Osteocyte (in vitro differentiated cells): ENCODE data around the gene SPNS3. TPM values are rescaled to one million over a fixed set of nuclear protein-coding genes. Genes with fewer than 3 reads are reported as not detected.

Experiments
- DNase-seq: peaks from one replicate; pipeline ENCODE4 v3.0.0; 2021; ENCODE audit warnings: mixed read lengths; ENCODE audit not compliant: unreplicated experiment; ENCODE audit errors: extremely low spot score
- H3K27ac Mint-ChIP-seq: one replicate; pipeline ENCODE4 v1.8.0; 2021; ENCODE audit warnings: mild to moderate bottlenecking, mixed read lengths; ENCODE audit not compliant: unreplicated experiment
- H3K27me3 Mint-ChIP-seq: one replicate; pipeline ENCODE4 v1.8.0; 2021; ENCODE audit warnings: mixed read lengths; ENCODE audit not compliant: unreplicated experiment
- H3K36me3 Mint-ChIP-seq: one replicate; pipeline ENCODE4 v1.8.0; 2021; ENCODE audit warnings: mixed read lengths; ENCODE audit not compliant: unreplicated experiment
- H3K4me1 Mint-ChIP-seq: one replicate; pipeline ENCODE4 v1.8.0; 2021; ENCODE audit warnings: mixed read lengths; ENCODE audit not compliant: unreplicated experiment
- H3K4me3 Mint-ChIP-seq: one replicate; pipeline ENCODE4 v1.8.0; 2021; ENCODE audit warnings: mild to moderate bottlenecking, moderate library complexity, mixed read lengths; ENCODE audit not compliant: unreplicated experiment
- H3K9me3 Mint-ChIP-seq: one replicate; pipeline ENCODE4 v1.8.0; 2021; ENCODE audit warnings: mixed read lengths; ENCODE audit not compliant: unreplicated experiment
- total RNA-seq: library from RNA; stranded (reverse); gene quantifications from 2 replicates; pipeline ENCODE4 v1.2.1, GENCODE V29; 2021
- TF ChIP-seq, protein P1 (sequence below): fragments of 200-600 bp; sonication (generic); IDR thresholded peaks from 2 replicates; pipeline ENCODE4 v1.5.0; 2021; ENCODE audit warnings: antibody characterized with exemption, mild to moderate bottlenecking, moderate library complexity

SPNS3 gene
- total RNA-seq, 1 donor from 2014 or later = not detected

- TF ChIP-seq, protein P1, sequence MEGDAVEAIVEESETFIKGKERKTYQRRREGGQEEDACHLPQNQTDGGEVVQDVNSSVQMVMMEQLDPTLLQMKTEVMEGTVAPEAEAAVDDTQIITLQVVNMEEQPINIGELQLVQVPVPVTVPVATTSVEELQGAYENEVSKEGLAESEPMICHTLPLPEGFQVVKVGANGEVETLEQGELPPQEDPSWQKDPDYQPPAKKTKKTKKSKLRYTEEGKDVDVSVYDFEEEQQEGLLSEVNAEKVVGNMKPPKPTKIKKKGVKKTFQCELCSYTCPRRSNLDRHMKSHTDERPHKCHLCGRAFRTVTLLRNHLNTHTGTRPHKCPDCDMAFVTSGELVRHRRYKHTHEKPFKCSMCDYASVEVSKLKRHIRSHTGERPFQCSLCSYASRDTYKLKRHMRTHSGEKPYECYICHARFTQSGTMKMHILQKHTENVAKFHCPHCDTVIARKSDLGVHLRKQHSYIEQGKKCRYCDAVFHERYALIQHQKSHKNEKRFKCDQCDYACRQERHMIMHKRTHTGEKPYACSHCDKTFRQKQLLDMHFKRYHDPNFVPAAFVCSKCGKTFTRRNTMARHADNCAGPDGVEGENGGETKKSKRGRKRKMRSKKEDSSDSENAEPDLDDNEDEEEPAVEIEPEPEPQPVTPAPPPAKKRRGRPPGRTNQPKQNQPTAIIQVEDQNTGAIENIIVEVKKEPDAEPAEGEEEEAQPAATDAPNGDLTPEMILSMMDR = no peak
- DNase-seq = no peak
- no peaks in the 10 kb centered on the region for H3K36me3 Mint-ChIP-seq
- no peak overlapping the region for H3K4me3 Mint-ChIP-seq
- H3K9me3 Mint-ChIP-seq = no peaks in the 10 kb centered on the region
- no peak overlapping the region for H3K27ac Mint-ChIP-seq
- peaks cover 23% of the 10 kb centered on the region for H3K27me3 Mint-ChIP-seq
- H3K4me1 Mint-ChIP-seq = no peaks in the 10 kb centered on the region
Observed at GRCh38 chr17:4513113-4514032, 79.6 kb downstream of the SPNS3 start.

DNA sequence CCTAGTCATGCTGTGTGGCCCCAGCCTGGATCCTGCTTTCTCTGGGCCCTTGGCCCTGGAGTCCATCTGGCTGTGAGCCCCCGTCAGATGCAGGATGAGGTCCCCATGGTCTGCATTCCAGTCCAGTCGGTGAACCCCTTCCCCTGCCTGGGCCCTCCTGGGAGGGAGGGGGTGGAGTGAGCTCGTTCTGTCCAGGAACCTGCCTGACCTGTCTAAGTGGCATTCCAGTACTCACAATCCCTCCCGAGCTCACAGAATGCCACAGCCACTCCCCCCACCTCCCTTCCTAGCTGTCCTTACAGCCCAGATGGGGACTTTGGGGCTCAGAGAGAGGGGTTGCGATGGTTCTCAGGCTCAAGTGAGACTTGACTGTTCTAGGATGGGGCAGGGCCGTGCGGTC, 80.5 kb downstream of the SPNS3 start:
- TF ChIP-seq, protein P1 = no peak
- peaks cover 17% of the 10 kb centered on the region for H3K27me3 Mint-ChIP-seq
- H3K36me3 Mint-ChIP-seq = no peaks in the 10 kb centered on the region
- no peak overlapping the region for H3K4me3 Mint-ChIP-seq
- H3K27ac Mint-ChIP-seq = no peak overlapping the region
- no peaks in the 10 kb centered on the region for H3K9me3 Mint-ChIP-seq
- no peak for DNase-seq
- no peaks in the 10 kb centered on the region for H3K4me1 Mint-ChIP-seq

DNA sequence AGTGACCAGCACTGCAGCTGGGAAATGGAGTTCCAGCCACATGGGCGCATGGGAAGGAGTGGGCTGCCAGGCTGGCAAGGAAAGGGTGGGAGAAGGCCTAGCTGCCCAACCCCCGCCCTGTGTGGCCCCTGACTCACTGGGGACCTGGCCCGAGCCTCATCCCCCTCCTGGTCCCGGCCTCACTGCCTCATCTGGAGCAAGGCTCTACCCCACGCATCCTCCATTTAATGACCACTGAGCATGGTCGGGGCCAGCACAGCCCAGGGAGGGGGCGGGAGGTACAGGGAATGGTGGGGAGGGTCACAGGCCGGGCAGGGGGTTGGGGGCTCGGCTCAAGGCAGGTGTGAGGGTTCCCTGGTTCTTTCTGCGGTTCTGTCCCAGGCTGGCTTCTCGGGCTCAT, 81.0 kb downstream of the SPNS3 start:
- Mint-ChIP-seq H3K4me3 (no peak overlapping the region), H3K27ac (no peak overlapping the region), H3K27me3 (peaks cover 11% of the 10 kb centered on the region), H3K36me3 (no peaks in the 10 kb centered on the region), H3K4me1 (no peaks in the 10 kb centered on the region), H3K9me3 (no peaks in the 10 kb centered on the region)
- TF ChIP-seq, protein P1 = no peak
- no peak for DNase-seq

GRCh38 chr17:4515501-4515900, 81.8 kb downstream of the SPNS3 start:
- TF ChIP-seq, protein P1 = no peak
- DNase-seq = no peak
- no peaks in the 10 kb centered on the region for H3K36me3 Mint-ChIP-seq
- H3K4me1 Mint-ChIP-seq = no peaks in the 10 kb centered on the region
- H3K27ac Mint-ChIP-seq = no peak overlapping the region
- H3K4me3 Mint-ChIP-seq = no peak overlapping the region
- H3K27me3 Mint-ChIP-seq = peaks cover 6% of the 10 kb centered on the region
- no peaks in the 10 kb centered on the region for H3K9me3 Mint-ChIP-seq

- TF ChIP-seq, protein P1 = no peak
- DNase-seq = no peak
- H3K27me3 Mint-ChIP-seq = peaks cover 2% of the 10 kb centered on the region
- H3K27ac Mint-ChIP-seq = no peak overlapping the region
- H3K9me3 Mint-ChIP-seq = no peaks in the 10 kb centered on the region
- H3K4me1 Mint-ChIP-seq = no peaks in the 10 kb centered on the region
- no peak overlapping the region for H3K4me3 Mint-ChIP-seq
- H3K36me3 Mint-ChIP-seq = no peaks in the 10 kb centered on the region
Observed at GRCh38 chr17:4516735-4517134, 83.0 kb downstream of the SPNS3 start.
